NCI-H1694 (cell line): ENCODE measurements around the gene ANO7.

ENCODE experiments used
- DNase-seq: peaks from one replicate; lab custom pipeline; 2025; lab: John Stamatoyannopoulos, UW

ANO7 gene

GRCh38 chr2:241208058-241208457, 19.6 kb downstream of the ANO7 start:
- DNase-seq, result no peak

GRCh38 chr2:241209271-241209670, 20.8 kb downstream of the ANO7 start:
- DNase-seq, result no peak

- no peak for DNase-seq
These were observed 22.8 kb downstream of the ANO7 start for GRCh38 chr2:241211276-241211675.

- no peak for DNase-seq
These were observed 24.6 kb downstream of the ANO7 start for GRCh38 chr2:241213041-241213440.

- no peak for DNase-seq
These were observed 25.1 kb downstream of the ANO7 start for GRCh38 chr2:241213567-241213966.

- no peak for DNase-seq
These were observed 25.7 kb downstream of the ANO7 start for GRCh38 chr2:241214209-241214608.

GRCh38 chr2:241214766-241215165, 26.3 kb downstream of the ANO7 start:
- DNase-seq, result no peak

- DNase-seq, result peak; percentile 56
These were observed 26.9 kb downstream of the ANO7 start for GRCh38 chr2:241215421-241215820.

- no peak for DNase-seq
These were observed 27.8 kb downstream of the ANO7 start for GRCh38 chr2:241216211-241216761.

GRCh38 chr2:241217320-241218031, 29.0 kb downstream of the ANO7 start:
- no peak for DNase-seq

- DNase-seq, result no peak
These were observed 29.9 kb downstream of the ANO7 start for GRCh38 chr2:241218131-241219029.

- no peak for DNase-seq
These were observed 30.5 kb downstream of the ANO7 start for GRCh38 chr2:241219030-241219382.

GRCh38 chr2:241219856-241220356, 31.4 kb downstream of the ANO7 start:
- DNase-seq, result no peak

- no peak for DNase-seq
These were observed 34.9 kb downstream of the ANO7 start for GRCh38 chr2:241223211-241224017.

- DNase-seq, result no peak
These were observed 35.8 kb downstream of the ANO7 start for GRCh38 chr2:241224018-241224850.

- DNase-seq, result no peak
These were observed 36.5 kb downstream of the ANO7 start for GRCh38 chr2:241224851-241225438.

- DNase-seq, result no peak
These were observed 37.1 kb downstream of the ANO7 start for GRCh38 chr2:241225545-241225944.

GRCh38 chr2:241225983-241226382, 37.5 kb downstream of the ANO7 start:
- no peak for DNase-seq

- DNase-seq, result no peak
These were observed 38.5 kb downstream of the ANO7 start for GRCh38 chr2:241226723-241227572.

- DNase-seq, result no peak
These were observed 39.1 kb downstream of the ANO7 start for GRCh38 chr2:241227594-241227993.
